ENCODE data around the gene GRID2.

DNA sequence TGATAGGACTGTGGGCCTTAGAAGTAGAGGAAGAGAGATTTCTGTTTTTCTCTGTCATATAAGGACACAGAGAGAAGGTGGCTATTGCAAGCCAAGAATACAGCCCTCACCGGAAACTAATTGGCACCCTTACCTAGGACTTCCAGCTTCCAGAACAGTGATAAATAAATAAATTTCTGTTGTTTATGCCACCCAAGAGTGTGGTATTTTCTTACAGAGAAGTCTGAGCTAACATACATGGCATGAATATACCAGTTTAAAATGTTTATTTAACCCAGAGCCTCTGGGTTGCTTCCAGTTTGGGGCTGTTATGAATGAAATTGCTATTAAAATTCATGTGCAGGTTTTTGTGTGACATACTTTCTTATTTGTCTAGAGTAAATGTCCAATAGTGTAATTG, 870.8 kb downstream of the GRID2 start:
- TF ChIP-seq, protein P1, sequence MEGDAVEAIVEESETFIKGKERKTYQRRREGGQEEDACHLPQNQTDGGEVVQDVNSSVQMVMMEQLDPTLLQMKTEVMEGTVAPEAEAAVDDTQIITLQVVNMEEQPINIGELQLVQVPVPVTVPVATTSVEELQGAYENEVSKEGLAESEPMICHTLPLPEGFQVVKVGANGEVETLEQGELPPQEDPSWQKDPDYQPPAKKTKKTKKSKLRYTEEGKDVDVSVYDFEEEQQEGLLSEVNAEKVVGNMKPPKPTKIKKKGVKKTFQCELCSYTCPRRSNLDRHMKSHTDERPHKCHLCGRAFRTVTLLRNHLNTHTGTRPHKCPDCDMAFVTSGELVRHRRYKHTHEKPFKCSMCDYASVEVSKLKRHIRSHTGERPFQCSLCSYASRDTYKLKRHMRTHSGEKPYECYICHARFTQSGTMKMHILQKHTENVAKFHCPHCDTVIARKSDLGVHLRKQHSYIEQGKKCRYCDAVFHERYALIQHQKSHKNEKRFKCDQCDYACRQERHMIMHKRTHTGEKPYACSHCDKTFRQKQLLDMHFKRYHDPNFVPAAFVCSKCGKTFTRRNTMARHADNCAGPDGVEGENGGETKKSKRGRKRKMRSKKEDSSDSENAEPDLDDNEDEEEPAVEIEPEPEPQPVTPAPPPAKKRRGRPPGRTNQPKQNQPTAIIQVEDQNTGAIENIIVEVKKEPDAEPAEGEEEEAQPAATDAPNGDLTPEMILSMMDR (CRISPR knock-in tag; IDR thresholded peaks at IDR 0.05) = no peak
- TF ChIP-seq POLR2A (IDR thresholded peaks at IDR 0.05; ENCODE audit: insufficient read depth in 1 of 2, low read depth in 2 of 2, low read length in 2 of 2) (no peak), JUND (CRISPR knock-in tag; IDR thresholded peaks at IDR 0.05) (no peak), SMC3 (IDR thresholded peaks at IDR 0.05; ENCODE audit: low read length) (no peak), TOE1 (CRISPR knock-in tag; IDR thresholded peaks at IDR 0.05) (no peak), PRPF4 (IDR thresholded peaks at IDR 0.05; ENCODE audit: low read depth, low read length, poor library complexity, severe bottlenecking) (no peak), NFE2L1 (CRISPR knock-in tag; IDR thresholded peaks at IDR 0.05; ENCODE audit: borderline replicate concordance) (no peak)
- TF ChIP-seq, protein P2, sequence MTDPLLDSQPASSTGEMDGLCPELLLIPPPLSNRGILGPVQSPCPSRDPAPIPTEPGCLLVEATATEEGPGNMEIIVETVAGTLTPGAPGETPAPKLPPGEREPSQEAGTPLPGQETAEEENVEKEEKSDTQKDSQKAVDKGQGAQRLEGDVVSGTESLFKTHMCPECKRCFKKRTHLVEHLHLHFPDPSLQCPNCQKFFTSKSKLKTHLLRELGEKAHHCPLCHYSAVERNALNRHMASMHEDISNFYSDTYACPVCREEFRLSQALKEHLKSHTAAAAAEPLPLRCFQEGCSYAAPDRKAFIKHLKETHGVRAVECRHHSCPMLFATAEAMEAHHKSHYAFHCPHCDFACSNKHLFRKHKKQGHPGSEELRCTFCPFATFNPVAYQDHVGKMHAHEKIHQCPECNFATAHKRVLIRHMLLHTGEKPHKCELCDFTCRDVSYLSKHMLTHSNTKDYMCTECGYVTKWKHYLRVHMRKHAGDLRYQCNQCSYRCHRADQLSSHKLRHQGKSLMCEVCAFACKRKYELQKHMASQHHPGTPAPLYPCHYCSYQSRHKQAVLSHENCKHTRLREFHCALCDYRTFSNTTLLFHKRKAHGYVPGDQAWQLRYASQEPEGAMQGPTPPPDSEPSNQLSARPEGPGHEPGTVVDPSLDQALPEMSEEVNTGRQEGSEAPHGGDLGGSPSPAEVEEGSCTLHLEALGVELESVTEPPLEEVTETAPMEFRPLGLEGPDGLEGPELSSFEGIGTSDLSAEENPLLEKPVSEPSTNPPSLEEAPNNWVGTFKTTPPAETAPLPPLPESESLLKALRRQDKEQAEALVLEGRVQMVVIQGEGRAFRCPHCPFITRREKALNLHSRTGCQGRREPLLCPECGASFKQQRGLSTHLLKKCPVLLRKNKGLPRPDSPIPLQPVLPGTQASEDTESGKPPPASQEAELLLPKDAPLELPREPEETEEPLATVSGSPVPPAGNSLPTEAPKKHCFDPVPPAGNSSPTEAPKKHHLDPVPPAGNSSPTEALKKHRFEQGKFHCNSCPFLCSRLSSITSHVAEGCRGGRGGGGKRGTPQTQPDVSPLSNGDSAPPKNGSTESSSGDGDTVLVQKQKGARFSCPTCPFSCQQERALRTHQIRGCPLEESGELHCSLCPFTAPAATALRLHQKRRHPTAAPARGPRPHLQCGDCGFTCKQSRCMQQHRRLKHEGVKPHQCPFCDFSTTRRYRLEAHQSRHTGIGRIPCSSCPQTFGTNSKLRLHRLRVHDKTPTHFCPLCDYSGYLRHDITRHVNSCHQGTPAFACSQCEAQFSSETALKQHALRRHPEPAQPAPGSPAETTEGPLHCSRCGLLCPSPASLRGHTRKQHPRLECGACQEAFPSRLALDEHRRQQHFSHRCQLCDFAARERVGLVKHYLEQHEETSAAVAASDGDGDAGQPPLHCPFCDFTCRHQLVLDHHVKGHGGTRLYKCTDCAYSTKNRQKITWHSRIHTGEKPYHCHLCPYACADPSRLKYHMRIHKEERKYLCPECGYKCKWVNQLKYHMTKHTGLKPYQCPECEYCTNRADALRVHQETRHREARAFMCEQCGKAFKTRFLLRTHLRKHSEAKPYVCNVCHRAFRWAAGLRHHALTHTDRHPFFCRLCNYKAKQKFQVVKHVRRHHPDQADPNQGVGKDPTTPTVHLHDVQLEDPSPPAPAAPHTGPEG (CRISPR knock-in tag; IDR thresholded peaks at IDR 0.05) = no peak
- TF ChIP-seq, protein P3, sequence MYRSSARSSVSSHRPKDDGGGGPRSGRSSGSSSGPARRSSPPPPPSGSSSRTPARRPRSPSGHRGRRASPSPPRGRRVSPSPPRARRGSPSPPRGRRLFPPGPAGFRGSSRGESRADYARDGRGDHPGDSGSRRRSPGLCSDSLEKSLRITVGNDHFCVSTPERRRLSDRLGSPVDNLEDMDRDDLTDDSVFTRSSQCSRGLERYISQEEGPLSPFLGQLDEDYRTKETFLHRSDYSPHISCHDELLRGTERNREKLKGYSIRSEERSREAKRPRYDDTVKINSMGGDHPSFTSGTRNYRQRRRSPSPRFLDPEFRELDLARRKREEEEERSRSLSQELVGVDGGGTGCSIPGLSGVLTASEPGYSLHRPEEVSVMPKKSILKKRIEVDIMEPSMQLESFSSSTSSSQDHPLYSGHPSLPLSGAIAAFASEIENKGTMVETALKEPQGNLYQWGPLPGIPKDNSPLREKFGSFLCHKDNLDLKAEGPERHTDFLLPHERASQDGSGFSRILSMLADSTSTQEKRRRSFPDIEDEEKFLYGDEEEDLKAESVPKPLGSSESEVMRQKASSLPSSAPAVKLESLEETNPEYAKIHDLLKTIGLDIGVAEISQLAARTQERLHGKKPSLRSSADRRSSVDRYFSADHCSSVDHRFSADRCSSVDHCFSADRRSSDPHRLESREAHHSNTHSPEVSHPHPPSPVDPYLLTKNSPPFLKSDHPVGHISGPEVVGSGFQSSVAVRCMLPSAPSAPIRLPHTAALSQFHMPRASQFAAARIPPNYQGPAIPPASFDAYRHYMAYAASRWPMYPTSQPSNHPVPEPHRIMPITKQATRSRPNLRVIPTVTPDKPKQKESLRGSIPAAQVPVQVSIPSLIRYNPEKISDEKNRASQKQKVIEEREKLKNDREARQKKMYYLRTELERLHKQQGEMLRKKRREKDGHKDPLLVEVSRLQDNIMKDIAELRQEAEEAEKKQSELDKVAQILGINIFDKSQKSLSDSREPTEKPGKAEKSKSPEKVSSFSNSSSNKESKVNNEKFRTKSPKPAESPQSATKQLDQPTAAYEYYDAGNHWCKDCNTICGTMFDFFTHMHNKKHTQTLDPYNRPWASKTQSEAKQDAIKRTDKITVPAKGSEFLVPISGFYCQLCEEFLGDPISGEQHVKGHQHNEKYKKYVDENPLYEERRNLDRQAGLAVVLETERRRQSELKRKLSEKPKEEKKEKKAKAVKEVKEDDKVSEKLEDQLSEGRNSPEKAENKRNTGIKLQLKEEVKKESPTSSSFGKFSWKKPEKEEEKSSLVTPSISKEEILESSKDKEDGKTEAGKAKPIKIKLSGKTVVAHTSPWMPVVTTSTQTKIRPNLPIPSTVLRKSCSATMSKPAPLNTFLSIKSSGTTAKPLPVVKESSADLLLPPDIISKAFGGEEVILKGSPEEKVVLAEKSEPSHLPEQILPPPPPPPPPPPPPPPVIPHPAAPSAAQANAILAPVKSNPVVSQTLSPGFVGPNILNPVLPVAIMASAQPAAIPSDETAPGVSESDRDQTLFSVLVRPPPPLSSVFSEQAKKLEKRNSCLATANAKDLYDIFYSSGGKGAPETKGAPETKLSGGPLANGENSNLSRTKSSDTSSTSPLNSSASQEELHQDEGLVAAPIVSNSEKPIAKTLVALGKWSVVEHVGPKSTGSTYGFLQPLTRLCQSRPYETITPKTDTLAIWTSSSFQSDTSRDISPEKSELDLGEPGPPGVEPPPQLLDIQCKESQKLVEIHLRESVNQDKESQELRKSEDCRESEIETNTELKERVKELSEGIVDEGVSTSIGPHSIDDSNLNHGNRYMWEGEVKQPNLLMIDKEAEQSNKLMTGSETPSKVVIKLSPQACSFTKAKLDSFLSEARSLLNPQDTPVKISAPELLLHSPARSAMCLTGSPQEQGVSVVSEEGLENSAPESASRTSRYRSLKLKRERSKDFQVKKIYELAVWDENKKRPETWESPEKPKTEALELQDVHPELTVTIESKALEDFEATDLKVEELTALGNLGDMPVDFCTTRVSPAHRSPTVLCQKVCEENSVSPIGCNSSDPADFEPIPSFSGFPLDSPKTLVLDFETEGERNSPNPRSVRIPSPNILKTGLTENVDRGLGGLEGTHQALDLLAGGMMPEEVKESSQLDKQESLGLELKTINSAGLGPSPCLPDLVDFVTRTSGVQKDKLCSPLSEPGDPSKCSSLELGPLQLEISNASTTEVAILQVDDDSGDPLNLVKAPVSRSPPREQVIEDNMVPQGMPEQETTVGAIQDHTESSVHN (CRISPR knock-in tag; IDR thresholded peaks at IDR 0.05) = no peak

Data from HepG2 (cell line).